ENCODE results near the gene ARRDC2. TPM values are rescaled to one million over a fixed set of nuclear protein-coding genes. Genes with fewer than 3 reads are reported as not detected.

ARRDC2 gene
- total and polyA plus RNA-seq, 10 of the 15 experiments (the other 5 are each of a cell fraction or from before 2014, with no cell fraction given) = 0.48 to 10.1 (median 4.8) TPM

- TF ChIP-seq ZBTB4 (CRISPR knock-in tag; IDR thresholded peaks at IDR 0.05) (no peak), PAX5 (IDR thresholded peaks at IDR 0.05; ENCODE audit: borderline replicate concordance, low read depth, low read length) (peak; percentile 90), BHLHE40 (IDR thresholded peaks at IDR 0.05; ENCODE audit: borderline replicate concordance in 1 of 2, low read depth in 2 of 2, low read length in 1 of 2) (peak; percentile 58 to 68; a peak in 3 of 4 replicates), BACH1 (IDR thresholded peaks at IDR 0.05; ENCODE audit: borderline replicate concordance) (peak; percentile 88; the same call in 1 of the 2 replicates), CHD1 (IDR thresholded peaks at IDR 0.05; ENCODE audit: low read depth, low read length) (no peak), POLR2AphosphoS2 (IDR thresholded peaks at IDR 0.05; ENCODE audit: low read depth, low read length) (no peak), KDM1A (IDR thresholded peaks at IDR 0.05; ENCODE audit: borderline replicate concordance) (no peak), HDGF (IDR thresholded peaks at IDR 0.05) (peak; percentile 54; the same call in 1 of the 2 replicates), MXI1 (IDR thresholded peaks at IDR 0.05; ENCODE audit: low read depth, low read length) (peak; percentile 71; the same call in 1 of the 2 replicates), RB1 (IDR thresholded peaks at IDR 0.05; ENCODE audit: borderline replicate concordance) (no peak), NFXL1 (IDR thresholded peaks at IDR 0.05; ENCODE audit: borderline replicate concordance) (no peak), SREBF2 (IDR thresholded peaks at IDR 0.05; ENCODE audit: low read length) (no peak), HSF1 (IDR thresholded peaks at IDR 0.05; ENCODE audit: low read depth, low read length) (no peak), MTA3 (IDR thresholded peaks at IDR 0.05; ENCODE audit: borderline replicate concordance, low read length) (peak; percentile 90; the same call in 1 of the 2 replicates), ZNF24 (IDR thresholded peaks at IDR 0.05) (peak; percentile 58; the same call in 1 of the 2 replicates), IKZF2 (IDR thresholded peaks at IDR 0.05) (peak; percentile 98), ATF2 (IDR thresholded peaks at IDR 0.05; ENCODE audit: low read length) (peak; percentile 65), MEF2B (IDR thresholded peaks at IDR 0.05; ENCODE audit: partially characterized antibody, poor library complexity, severe bottlenecking) (peak; percentile 73), EP300 (IDR thresholded peaks at IDR 0.05; ENCODE audit: borderline replicate concordance in 1 of 2, control insufficient read depth in 1 of 2, low read depth in 2 of 2, low read length in 2 of 2) (peak; percentile 86 to 87), E4F1 (IDR thresholded peaks at IDR 0.05; ENCODE audit: borderline replicate concordance, partially characterized antibody) (no peak), ZNF274 (IDR thresholded peaks at IDR 0.05; ENCODE audit: insufficient read depth, insufficient read length) (no peak), CHD4 (IDR thresholded peaks at IDR 0.05) (no peak), SMAD5 (IDR thresholded peaks at IDR 0.05; ENCODE audit: low read depth) (no peak)
These were observed 36.9 kb downstream of the ARRDC2 start (continued) for GRCh38 chr19:18044825-18045304.

Measured in GM12878 (cell line).